GM13977 (cell line): ENCODE results near the gene KRT37.

Experiments used
- DNase-seq: peaks from one replicate; pipeline ENCODE4 v3.0.0; 2012; ENCODE audit warnings: low spot score
- CTCF ChIP-seq: IDR thresholded peaks from 2 replicates; pipeline ENCODE4 v1.5.1; 2012; ENCODE audit warnings: mild to moderate bottlenecking, control low read depth; ENCODE audit not compliant: insufficient read depth; ENCODE audit errors: extremely low read depth, missing control alignments
- in situ Hi-C: fragments of 300-500 bp; cut with MboI; formaldehyde crosslinking; loops from one replicate; pipeline ENCODE4 v1.12.0; 2022; ENCODE audit warnings: low sequenced_read_pairs, low pct_unique_long_range_greater_than_20kb, mixed read lengths, inconsistent platforms; ENCODE audit not compliant: unreplicated experiment

Gene KRT37

DNA sequence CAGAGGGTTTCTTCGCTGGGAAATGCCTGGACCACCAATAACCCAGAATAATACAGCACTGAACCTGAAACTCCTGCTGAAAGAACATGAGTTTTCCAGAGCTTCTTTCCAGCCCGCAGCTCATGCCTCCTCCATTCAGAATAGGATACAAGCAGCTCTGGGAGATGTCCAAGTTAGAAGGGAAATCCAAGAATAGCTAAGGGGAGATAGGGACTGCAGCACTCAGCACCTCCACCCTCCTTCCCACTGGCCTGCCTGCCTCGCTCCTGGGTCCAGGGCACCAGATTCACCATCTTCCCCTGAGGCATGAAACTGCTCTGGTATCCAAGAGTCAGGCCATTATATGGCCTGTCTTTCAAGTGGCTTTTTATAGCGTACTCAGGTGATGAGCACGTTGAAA is 31.1 kb downstream of the KRT37 start:
- in situ Hi-C loops, result no loop called here

DNA sequence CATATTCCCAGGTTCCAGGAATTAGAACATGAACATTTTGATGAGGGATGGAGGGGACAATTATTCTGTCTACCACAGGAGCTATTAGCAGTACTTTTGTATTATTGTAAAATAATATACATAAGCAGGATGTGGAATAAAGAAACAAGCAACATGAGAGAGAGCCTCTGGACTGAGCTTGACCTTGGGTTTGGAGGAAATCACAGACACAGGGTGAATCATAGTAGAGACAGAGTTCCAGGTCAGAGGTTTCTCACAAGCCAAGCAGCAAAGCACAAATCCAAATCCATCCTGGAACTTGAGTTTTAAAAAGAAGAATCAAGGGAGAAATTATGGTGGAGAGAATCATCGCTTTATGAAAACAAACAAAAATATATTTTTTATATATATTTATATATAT is 32.1 kb downstream of the KRT37 start:
- no peak for DNase-seq
- in situ Hi-C loops, result no loop called here
- TF ChIP-seq CTCF, result no peak

More for the DNA sequence above, 31.1 kb downstream of the KRT37 start:
- no peak for DNase-seq
- TF ChIP-seq CTCF, result no peak

GRCh38 chr17:41391535-41391934 is 32.9 kb downstream of the KRT37 start:
- in situ Hi-C loops, result no loop called here
- no peak for TF ChIP-seq CTCF
- no peak for DNase-seq

DNA sequence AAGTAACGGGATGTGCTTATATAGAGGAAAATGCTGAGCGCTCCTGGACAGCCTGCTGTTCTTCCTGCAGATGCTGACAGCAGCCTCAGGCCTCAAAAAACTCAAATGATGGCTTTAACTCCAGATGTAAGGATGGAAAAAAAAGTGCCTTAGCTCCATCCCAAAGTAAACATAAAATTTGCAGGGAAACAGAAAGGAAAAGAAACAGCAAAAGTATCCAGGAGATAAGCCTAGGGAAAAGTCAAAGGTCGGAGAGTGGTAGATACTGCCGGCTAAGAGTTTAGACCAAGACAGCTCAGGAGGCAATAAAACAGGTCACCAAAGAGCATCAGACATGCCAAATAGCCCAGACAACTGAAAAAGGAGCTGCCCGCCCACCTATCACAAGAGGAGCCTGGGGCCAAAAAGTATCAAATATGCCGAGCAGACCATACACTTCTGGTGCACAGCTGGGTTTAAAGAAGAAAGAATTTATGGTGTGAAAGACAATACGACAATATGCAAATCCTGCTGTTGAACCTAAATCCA is 33.9 kb downstream of the KRT37 start:
- no peak for DNase-seq
- TF ChIP-seq CTCF, result no peak
- in situ Hi-C loops, result no loop called here

GRCh38 chr17:41387670-41388069 is 36.7 kb downstream of the KRT37 start:
- TF ChIP-seq CTCF, result no peak
- in situ Hi-C loops, result no loop called here
- DNase-seq, result no peak

DNA sequence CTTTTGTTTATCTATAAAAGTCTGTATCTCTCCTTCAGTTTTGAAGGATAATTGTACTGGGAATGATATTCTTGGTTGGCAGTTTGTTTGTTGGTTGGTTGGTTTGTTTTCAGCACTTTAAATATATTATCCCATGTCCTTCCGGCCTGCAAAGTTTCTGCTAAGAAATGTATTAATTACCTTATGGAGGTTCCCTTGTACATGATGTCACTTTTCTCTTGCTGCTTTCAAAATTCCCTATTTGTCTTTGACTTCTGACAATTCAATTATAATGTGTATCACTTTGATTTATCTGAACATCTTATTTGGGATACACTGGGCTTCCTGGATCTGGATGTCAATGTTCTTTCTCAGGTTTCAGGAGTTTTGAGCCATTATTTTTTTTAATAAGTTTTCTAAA is 38.2 kb downstream of the KRT37 start:
- in situ Hi-C loops, result no loop called here
- no peak for DNase-seq
- TF ChIP-seq CTCF, result no peak

DNA sequence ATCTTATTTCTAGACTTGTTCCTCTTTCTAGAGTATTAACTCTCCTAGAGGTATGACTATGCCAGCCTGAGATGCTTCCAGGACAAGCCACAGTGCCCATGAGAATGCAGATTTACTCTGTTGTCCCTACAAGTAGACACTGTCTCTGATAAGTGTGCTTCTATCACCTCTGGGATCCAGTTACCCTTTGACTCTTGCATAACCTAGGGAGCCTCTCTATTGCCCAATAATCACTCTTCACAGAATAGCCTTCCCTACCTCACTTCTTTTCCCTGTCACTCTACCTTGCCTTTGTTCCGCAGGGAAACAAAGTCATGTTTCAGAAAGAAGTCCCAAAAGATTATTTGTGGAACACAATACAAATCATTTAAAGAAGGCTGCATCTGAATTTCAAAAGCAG is 40.7 kb downstream of the KRT37 start:
- no peak for DNase-seq
- in situ Hi-C loops, result no loop called here
- no peak for TF ChIP-seq CTCF
